Measurements from ENCODE around the gene RCAN1. TPM values are rescaled to one million over a fixed set of nuclear protein-coding genes. Genes with fewer than 3 reads are reported as not detected.

Gene RCAN1
- total RNA-seq, 1 donor from 2014 or later = 17.7 TPM

DNA sequence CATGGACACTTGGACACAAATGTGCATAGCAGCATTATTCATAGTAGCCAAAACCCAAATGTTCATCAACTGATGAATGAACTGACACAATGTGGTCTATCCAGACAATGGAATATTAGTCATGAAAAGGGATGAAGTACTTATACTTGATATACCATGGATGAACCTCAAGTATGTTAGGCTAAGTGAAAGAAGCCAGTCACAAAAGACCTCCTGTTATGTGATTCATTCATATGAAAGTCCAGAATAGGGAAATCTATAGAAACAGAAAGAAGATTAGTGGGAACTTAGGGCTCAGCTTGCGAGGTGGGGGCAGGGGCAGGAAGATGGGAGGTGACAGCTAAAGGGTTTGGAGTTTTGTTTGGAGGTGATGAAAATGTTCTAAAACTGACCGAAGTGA, 110.3 kb downstream of the RCAN1 start:
- Mint-ChIP-seq H3K9me3 (ENCODE audit: unreplicated experiment) (no peaks in the 10 kb centered on the region), H3K27me3 (ENCODE audit: unreplicated experiment) (peaks cover 4% of the 10 kb centered on the region), H3K27ac (ENCODE audit: unreplicated experiment) (no peak overlapping the region), H3K36me3 (ENCODE audit: unreplicated experiment) (no peaks in the 10 kb centered on the region), H3K4me1 (ENCODE audit: low read depth, unreplicated experiment) (no peaks in the 10 kb centered on the region), H3K4me3 (ENCODE audit: unreplicated experiment) (no peak overlapping the region)
- TF ChIP-seq, protein P1, sequence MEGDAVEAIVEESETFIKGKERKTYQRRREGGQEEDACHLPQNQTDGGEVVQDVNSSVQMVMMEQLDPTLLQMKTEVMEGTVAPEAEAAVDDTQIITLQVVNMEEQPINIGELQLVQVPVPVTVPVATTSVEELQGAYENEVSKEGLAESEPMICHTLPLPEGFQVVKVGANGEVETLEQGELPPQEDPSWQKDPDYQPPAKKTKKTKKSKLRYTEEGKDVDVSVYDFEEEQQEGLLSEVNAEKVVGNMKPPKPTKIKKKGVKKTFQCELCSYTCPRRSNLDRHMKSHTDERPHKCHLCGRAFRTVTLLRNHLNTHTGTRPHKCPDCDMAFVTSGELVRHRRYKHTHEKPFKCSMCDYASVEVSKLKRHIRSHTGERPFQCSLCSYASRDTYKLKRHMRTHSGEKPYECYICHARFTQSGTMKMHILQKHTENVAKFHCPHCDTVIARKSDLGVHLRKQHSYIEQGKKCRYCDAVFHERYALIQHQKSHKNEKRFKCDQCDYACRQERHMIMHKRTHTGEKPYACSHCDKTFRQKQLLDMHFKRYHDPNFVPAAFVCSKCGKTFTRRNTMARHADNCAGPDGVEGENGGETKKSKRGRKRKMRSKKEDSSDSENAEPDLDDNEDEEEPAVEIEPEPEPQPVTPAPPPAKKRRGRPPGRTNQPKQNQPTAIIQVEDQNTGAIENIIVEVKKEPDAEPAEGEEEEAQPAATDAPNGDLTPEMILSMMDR (IDR thresholded peaks at IDR 0.05; ENCODE audit: partially characterized antibody, unreplicated experiment) = no peak
- no peak for DNase-seq

DNA sequence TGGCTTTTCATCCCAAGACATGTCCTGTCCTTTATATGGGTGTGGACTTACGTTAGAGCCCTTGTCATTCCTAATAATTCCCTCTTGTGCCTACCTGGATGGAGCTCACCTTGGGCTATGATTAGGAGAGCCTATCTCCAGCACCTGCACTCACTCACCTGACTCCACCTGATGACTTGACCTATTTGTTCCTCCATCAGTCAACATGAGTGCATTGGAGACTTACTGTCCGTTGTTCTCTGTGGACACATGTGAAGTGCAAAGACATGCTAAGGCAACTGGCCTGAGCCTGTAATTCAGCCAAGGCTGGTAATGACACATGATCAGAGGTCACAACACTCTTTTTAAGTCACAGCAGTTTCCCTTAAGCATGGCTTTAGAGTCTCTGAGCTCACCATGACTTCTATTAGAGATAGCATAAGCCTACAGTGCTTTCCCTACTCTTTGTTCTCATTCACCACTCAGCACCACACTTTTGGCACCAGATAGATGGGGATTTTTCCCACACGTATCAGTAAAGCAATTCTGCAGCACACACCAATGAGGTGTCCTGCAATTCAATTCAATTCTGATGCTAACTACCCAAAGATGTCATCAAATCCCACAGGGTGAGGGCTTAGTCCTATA, 112.3 kb downstream of the RCAN1 start:
- Mint-ChIP-seq H3K4me1 (ENCODE audit: low read depth, unreplicated experiment) (no peaks in the 10 kb centered on the region), H3K27me3 (ENCODE audit: unreplicated experiment) (peaks cover 4% of the 10 kb centered on the region), H3K27ac (ENCODE audit: unreplicated experiment) (no peak overlapping the region), H3K9me3 (ENCODE audit: unreplicated experiment) (peaks cover 6% of the 10 kb centered on the region), H3K36me3 (ENCODE audit: unreplicated experiment) (peaks cover 16% of the 10 kb centered on the region), H3K4me3 (ENCODE audit: unreplicated experiment) (no peak overlapping the region)
- DNase-seq = no peak
- TF ChIP-seq, protein P1 (IDR thresholded peaks at IDR 0.05; ENCODE audit: partially characterized antibody, unreplicated experiment) = no peak

DNA sequence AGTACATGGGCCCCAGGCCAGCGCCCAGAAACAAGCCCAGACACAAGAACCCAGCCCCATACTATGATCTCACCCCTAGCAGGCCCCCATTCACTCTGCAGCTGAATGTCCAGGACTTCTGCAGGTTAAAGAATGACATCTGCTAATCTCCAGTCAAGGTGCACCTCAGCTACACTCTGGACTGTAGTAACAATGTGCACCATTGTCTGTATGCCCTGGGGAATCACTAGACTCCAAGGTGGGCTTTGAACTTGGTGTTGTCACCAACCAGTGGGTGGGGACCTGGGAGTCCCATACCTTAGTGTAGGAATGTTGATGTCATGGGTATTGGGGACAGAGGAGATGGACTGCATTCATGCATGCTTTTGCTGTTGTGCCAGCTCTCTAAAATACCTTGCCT, 113.2 kb downstream of the RCAN1 start:
- H3K27me3 Mint-ChIP-seq (ENCODE audit: unreplicated experiment) = peaks cover 4% of the 10 kb centered on the region
- peaks cover 18% of the 10 kb centered on the region for H3K36me3 Mint-ChIP-seq (ENCODE audit: unreplicated experiment)
- H3K4me1 Mint-ChIP-seq (ENCODE audit: low read depth, unreplicated experiment) = no peaks in the 10 kb centered on the region
- no peak overlapping the region for H3K27ac Mint-ChIP-seq (ENCODE audit: unreplicated experiment)
- H3K4me3 Mint-ChIP-seq (ENCODE audit: unreplicated experiment) = no peak overlapping the region
- no peak for DNase-seq
- peaks cover 6% of the 10 kb centered on the region for H3K9me3 Mint-ChIP-seq (ENCODE audit: unreplicated experiment)
- TF ChIP-seq, protein P1 (IDR thresholded peaks at IDR 0.05; ENCODE audit: partially characterized antibody, unreplicated experiment) = no peak

DNA sequence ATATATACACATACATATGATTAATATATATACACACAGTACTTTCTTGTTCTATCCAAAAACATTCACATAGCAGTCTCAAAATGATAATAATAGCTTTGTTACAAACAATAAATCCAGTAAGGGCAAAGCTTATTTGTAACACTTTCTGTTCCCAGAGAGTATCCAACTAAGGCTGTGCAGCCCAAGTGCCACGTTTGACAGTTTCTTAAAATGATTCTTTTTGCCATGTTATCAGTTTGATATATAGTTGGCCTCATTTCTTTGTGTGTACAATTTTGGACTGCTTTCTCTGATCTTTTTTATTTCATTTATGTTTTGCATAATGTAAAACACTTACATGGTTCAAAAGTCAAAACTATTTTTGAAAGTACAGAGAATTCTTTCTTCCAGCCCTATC, 114.7 kb downstream of the RCAN1 start:
- H3K4me1 Mint-ChIP-seq (ENCODE audit: low read depth, unreplicated experiment) = no peaks in the 10 kb centered on the region
- DNase-seq = no peak
- peaks cover 6% of the 10 kb centered on the region for H3K9me3 Mint-ChIP-seq (ENCODE audit: unreplicated experiment)

DNA sequence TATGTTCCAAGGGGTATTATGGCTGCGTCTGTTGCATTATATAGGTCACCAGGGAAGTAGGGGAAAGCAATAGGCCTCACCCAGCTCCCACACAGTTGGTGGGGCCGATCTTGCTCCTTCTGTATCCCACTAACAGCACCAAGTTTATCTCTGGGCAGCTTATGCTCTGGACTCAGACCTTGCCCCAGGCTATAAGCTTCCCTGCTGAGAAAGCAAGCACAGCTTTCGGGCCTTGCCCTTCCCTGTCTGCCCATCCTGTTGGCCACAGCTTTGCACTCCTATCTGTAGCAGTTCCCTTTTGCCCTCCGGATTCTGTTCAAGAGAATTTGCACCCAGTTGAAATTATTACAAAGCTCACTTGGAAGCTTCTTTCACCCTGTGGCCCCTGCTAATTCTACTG, 115.8 kb downstream of the RCAN1 start:
- Mint-ChIP-seq H3K9me3 (ENCODE audit: unreplicated experiment) (peaks cover 6% of the 10 kb centered on the region), H3K4me1 (ENCODE audit: low read depth, unreplicated experiment) (no peaks in the 10 kb centered on the region), H3K36me3 (ENCODE audit: unreplicated experiment) (peaks cover 18% of the 10 kb centered on the region), H3K4me3 (ENCODE audit: unreplicated experiment) (no peak overlapping the region), H3K27ac (ENCODE audit: unreplicated experiment) (no peak overlapping the region), H3K27me3 (ENCODE audit: unreplicated experiment) (peaks cover 2% of the 10 kb centered on the region)
- DNase-seq = no peak
- TF ChIP-seq, protein P1 (IDR thresholded peaks at IDR 0.05; ENCODE audit: partially characterized antibody, unreplicated experiment) = no peak

More for the DNA sequence above, 114.7 kb downstream of the RCAN1 start:
- Mint-ChIP-seq H3K27me3 (ENCODE audit: unreplicated experiment) (peaks cover 2% of the 10 kb centered on the region), H3K4me3 (ENCODE audit: unreplicated experiment) (no peak overlapping the region), H3K36me3 (ENCODE audit: unreplicated experiment) (peaks cover 18% of the 10 kb centered on the region), H3K27ac (ENCODE audit: unreplicated experiment) (no peak overlapping the region)
- TF ChIP-seq, protein P1 (IDR thresholded peaks at IDR 0.05; ENCODE audit: partially characterized antibody, unreplicated experiment) = no peak

Data from glutamatergic neuron (in vitro differentiated cells).